Measurements from ENCODE around the gene P2RY12.

P2RY12 gene

GRCh38 chr3:151419806-151420205 is 35.3 kb upstream of the P2RY12 start:
- DNase-seq (ENCODE audit: insufficient read length, low spot score) = no peak
- FAIRE-seq = no peak
- TF ChIP-seq POLR2A (IDR thresholded peaks at IDR 0.05; ENCODE audit: low read depth, low read length) (no peak), POU2F2 (IDR thresholded peaks at IDR 0.05; ENCODE audit: low read depth, low read length) (no peak), POLR2AphosphoS5 (IDR thresholded peaks at IDR 0.05; ENCODE audit: low read depth, low read length) (no peak), SPI1 (IDR thresholded peaks at IDR 0.05; ENCODE audit: low read depth, low read length) (no peak), TAF1 (IDR thresholded peaks at IDR 0.05; ENCODE audit: low read depth, low read length) (no peak), PAX5 (IDR thresholded peaks at IDR 0.05; ENCODE audit: insufficient read depth, low read length, severe bottlenecking) (no peak)

- TF ChIP-seq TAF1 (IDR thresholded peaks at IDR 0.05; ENCODE audit: low read depth, low read length) (no peak), PAX5 (IDR thresholded peaks at IDR 0.05; ENCODE audit: insufficient read depth, low read length, severe bottlenecking) (no peak), POU2F2 (IDR thresholded peaks at IDR 0.05; ENCODE audit: low read depth, low read length) (no peak), POLR2AphosphoS5 (IDR thresholded peaks at IDR 0.05; ENCODE audit: low read depth, low read length) (no peak), SPI1 (IDR thresholded peaks at IDR 0.05; ENCODE audit: low read depth, low read length) (no peak), POLR2A (IDR thresholded peaks at IDR 0.05; ENCODE audit: low read depth, low read length) (no peak)
- DNase-seq (ENCODE audit: insufficient read length, low spot score) (no peak), FAIRE-seq (no peak)
Observed at GRCh38 chr3:151415289-151415688, 30.7 kb upstream of the P2RY12 start.

- FAIRE-seq (no peak), DNase-seq (ENCODE audit: insufficient read length, low spot score) (no peak)
- TF ChIP-seq POU2F2 (IDR thresholded peaks at IDR 0.05; ENCODE audit: low read depth, low read length) = no peak
- no peak for TF ChIP-seq POLR2A (IDR thresholded peaks at IDR 0.05; ENCODE audit: low read depth, low read length)
- no peak for TF ChIP-seq PAX5 (IDR thresholded peaks at IDR 0.05; ENCODE audit: insufficient read depth, low read length, severe bottlenecking)
- TF ChIP-seq TAF1 (IDR thresholded peaks at IDR 0.05; ENCODE audit: low read depth, low read length) = no peak
- TF ChIP-seq SPI1 (IDR thresholded peaks at IDR 0.05; ENCODE audit: low read depth, low read length) = no peak
- TF ChIP-seq POLR2AphosphoS5 (IDR thresholded peaks at IDR 0.05; ENCODE audit: low read depth, low read length) = no peak
Observed at GRCh38 chr3:151412989-151413388, 28.4 kb upstream of the P2RY12 start.

- TF ChIP-seq SPI1 (IDR thresholded peaks at IDR 0.05; ENCODE audit: low read depth, low read length) (no peak), POLR2AphosphoS5 (IDR thresholded peaks at IDR 0.05; ENCODE audit: low read depth, low read length) (no peak), POU2F2 (IDR thresholded peaks at IDR 0.05; ENCODE audit: low read depth, low read length) (no peak), POLR2A (IDR thresholded peaks at IDR 0.05; ENCODE audit: low read depth, low read length) (no peak), TAF1 (IDR thresholded peaks at IDR 0.05; ENCODE audit: low read depth, low read length) (no peak), PAX5 (IDR thresholded peaks at IDR 0.05; ENCODE audit: insufficient read depth, low read length, severe bottlenecking) (no peak)
- FAIRE-seq (no peak), DNase-seq (ENCODE audit: insufficient read length, low spot score) (no peak)
Observed at GRCh38 chr3:151410891-151411559, 26.5 kb upstream of the P2RY12 start.

- no peak for FAIRE-seq
- DNase-seq (ENCODE audit: insufficient read length, low spot score) = no peak
- TF ChIP-seq SPI1 (IDR thresholded peaks at IDR 0.05; ENCODE audit: low read depth, low read length) = no peak
- no peak for TF ChIP-seq POLR2A (IDR thresholded peaks at IDR 0.05; ENCODE audit: low read depth, low read length)
- TF ChIP-seq PAX5 (IDR thresholded peaks at IDR 0.05; ENCODE audit: insufficient read depth, low read length, severe bottlenecking) = no peak
Observed at GRCh38 chr3:151407928-151408327, 23.4 kb upstream of the P2RY12 start.

GRCh38 chr3:151404316-151404715 is 19.8 kb upstream of the P2RY12 start:
- no peak for DNase-seq (ENCODE audit: insufficient read length, low spot score)
- no peak for TF ChIP-seq POLR2AphosphoS5 (IDR thresholded peaks at IDR 0.05; ENCODE audit: low read depth, low read length)
- no peak for TF ChIP-seq SPI1 (IDR thresholded peaks at IDR 0.05; ENCODE audit: low read depth, low read length)
- no peak for TF ChIP-seq POU2F2 (IDR thresholded peaks at IDR 0.05; ENCODE audit: low read depth, low read length)
- TF ChIP-seq POLR2A (IDR thresholded peaks at IDR 0.05; ENCODE audit: low read depth, low read length) = no peak
- no peak for TF ChIP-seq PAX5 (IDR thresholded peaks at IDR 0.05; ENCODE audit: insufficient read depth, low read length, severe bottlenecking)
- TF ChIP-seq TAF1 (IDR thresholded peaks at IDR 0.05; ENCODE audit: low read depth, low read length) = no peak
- no peak for FAIRE-seq

GRCh38 chr3:151403246-151403645 is 18.7 kb upstream of the P2RY12 start:
- TF ChIP-seq PAX5 (IDR thresholded peaks at IDR 0.05; ENCODE audit: insufficient read depth, low read length, severe bottlenecking) = no peak
- no peak for TF ChIP-seq POLR2AphosphoS5 (IDR thresholded peaks at IDR 0.05; ENCODE audit: low read depth, low read length)
- TF ChIP-seq SPI1 (IDR thresholded peaks at IDR 0.05; ENCODE audit: low read depth, low read length) = no peak
- no peak for TF ChIP-seq POLR2A (IDR thresholded peaks at IDR 0.05; ENCODE audit: low read depth, low read length)
- no peak for TF ChIP-seq TAF1 (IDR thresholded peaks at IDR 0.05; ENCODE audit: low read depth, low read length)
- TF ChIP-seq POU2F2 (IDR thresholded peaks at IDR 0.05; ENCODE audit: low read depth, low read length) = no peak
- DNase-seq (ENCODE audit: insufficient read length, low spot score) (no peak), FAIRE-seq (no peak)

GRCh38 chr3:151402349-151402748 is 17.8 kb upstream of the P2RY12 start:
- TF ChIP-seq SPI1 (IDR thresholded peaks at IDR 0.05; ENCODE audit: low read depth, low read length) (no peak), POU2F2 (IDR thresholded peaks at IDR 0.05; ENCODE audit: low read depth, low read length) (no peak), TAF1 (IDR thresholded peaks at IDR 0.05; ENCODE audit: low read depth, low read length) (no peak), PAX5 (IDR thresholded peaks at IDR 0.05; ENCODE audit: insufficient read depth, low read length, severe bottlenecking) (no peak), POLR2AphosphoS5 (IDR thresholded peaks at IDR 0.05; ENCODE audit: low read depth, low read length) (no peak), POLR2A (IDR thresholded peaks at IDR 0.05; ENCODE audit: low read depth, low read length) (no peak)
- FAIRE-seq (no peak), DNase-seq (ENCODE audit: insufficient read length, low spot score) (no peak)

- no peak for FAIRE-seq
- no peak for DNase-seq (ENCODE audit: insufficient read length, low spot score)
- TF ChIP-seq POLR2AphosphoS5 (IDR thresholded peaks at IDR 0.05; ENCODE audit: low read depth, low read length) (no peak), SPI1 (IDR thresholded peaks at IDR 0.05; ENCODE audit: low read depth, low read length) (no peak)
Observed at GRCh38 chr3:151400341-151400740, 15.8 kb upstream of the P2RY12 start.

GRCh38 chr3:151398895-151399294 is 14.3 kb upstream of the P2RY12 start:
- DNase-seq (ENCODE audit: insufficient read length, low spot score) = no peak
- no peak for TF ChIP-seq PAX5 (IDR thresholded peaks at IDR 0.05; ENCODE audit: insufficient read depth, low read length, severe bottlenecking)
- no peak for FAIRE-seq
